Stimulated activated CD8-positive, alpha-beta memory T cell treated with anti-CD3 and anti-CD28 coated beads, Interleukin-15, amount 100 ng/mL, for 48 hours (primary cell): ENCODE data around the gene HBE1.
"Not testable (repeated sequence)": the region's sequence is repeated elsewhere in the genome, so short reads cannot be mapped to it uniquely, and the experiment has no call there.

Experiments
- DNase-seq, 2 donors: peaks; one replicate each; pipeline ENCODE4 v3.0.0-alpha.2; 2020; ENCODE audit warnings: low read depth in 2 of 2

HBE1 gene

GRCh38 chr11:5253440-5253839 lies 16.3 kb downstream of the HBE1 start:
- not testable (repeated sequence) for DNase-seq

DNA sequence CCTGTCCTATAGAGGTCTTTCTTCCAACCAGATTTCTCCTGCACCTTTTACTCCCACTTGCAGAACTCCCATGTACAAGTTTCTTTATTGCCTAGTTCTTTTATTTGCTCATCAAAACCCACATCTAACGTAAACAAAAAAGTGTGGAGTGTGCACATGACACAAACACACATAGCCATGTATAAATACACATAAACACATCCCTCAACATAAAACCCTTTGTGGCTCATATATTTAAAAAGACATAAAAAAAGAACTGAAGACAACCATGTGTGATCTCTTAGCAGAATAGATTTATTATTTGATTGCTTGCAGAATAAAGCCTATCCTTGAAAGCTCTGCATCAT lies 16.9 kb downstream of the HBE1 start:
- DNase-seq: no peak

DNA sequence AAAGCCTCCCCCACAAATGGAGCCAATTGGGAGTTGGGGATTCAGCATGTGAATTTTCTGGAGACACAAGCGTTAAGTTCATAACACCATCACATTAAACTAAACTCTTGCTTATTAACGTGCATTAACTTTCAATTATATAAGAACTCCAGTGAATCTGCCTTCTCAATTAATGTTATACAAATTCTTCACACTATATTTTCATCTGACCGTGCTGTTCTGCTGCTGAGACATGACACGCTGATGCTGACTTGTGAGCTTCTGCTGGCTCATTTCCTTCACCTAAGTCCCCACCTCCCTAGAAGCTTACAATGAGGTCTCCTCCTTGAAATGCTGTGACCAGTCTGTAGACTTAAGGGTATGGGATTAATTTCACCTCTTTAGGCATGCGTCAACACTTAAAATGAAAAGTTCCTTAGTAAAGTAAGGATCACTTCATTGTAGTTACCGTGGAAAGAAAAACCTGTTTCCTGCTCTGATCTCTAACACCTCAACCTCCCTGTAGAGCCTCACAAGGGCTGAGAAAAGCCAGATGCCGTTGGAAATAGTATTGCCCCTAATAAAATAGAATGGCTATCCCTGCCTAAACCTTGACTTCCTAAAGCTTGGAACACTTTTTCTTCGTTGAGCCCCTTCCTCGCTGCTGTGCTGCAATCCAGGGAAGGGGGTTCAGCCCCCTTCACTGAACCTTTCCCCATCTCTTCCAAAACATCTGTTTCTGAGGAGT lies 17.4 kb downstream of the HBE1 start:
- no peak for DNase-seq

DNA sequence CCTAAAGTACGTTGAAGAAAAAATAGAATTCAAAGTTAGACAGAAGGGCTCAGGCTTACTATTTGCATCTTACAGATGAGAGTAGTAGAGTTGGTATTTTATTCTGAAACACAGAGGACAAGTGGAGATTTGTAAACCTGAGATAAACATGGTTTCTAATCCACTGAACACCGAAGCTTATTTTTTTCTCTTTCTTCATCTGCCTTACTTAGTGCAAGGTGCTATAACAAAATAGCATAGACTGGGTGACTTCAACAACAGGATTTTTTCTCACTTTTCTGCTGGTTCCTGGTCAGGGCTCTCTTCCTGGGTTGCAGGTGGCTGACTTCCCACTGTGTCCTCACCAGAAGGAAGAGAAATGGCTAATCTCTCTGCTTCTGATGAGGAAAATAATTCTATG lies 18.0 kb downstream of the HBE1 start:
- DNase-seq: no peak

GRCh38 chr11:5250543-5251204 lies 19.1 kb downstream of the HBE1 start:
- DNase-seq: no peak

DNA sequence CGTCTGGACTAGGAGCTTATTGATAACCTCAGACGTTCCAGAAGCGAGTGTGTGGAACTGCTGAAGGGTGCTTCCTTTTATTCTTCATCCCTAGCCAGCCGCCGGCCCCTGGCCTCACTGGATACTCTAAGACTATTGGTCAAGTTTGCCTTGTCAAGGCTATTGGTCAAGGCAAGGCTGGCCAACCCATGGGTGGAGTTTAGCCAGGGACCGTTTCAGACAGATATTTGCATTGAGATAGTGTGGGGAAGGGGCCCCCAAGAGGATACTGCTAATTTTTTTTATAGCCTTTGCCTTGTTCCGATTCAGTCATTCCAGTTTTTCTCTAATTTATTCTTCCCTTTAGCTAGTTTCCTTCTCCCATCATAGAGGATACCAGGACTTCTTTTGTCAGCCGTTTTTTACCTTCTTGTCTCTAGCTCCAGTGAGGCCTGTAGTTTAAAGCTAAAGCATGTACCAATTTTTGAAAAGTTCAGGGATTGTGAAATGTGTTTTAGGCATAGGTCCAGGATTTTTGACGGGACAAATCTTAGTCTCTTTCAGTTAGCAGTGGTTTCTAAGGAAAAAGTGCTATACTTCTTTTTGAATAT lies 19.8 kb downstream of the HBE1 start, which contains the start of gene HBG1:
Gene HBG1, minus strand, starts transcription at position 51 of the 590 bp plus-strand sequence. CDS start 53 bp downstream, outside the sequence.
- not testable (repeated sequence) for DNase-seq

DNA sequence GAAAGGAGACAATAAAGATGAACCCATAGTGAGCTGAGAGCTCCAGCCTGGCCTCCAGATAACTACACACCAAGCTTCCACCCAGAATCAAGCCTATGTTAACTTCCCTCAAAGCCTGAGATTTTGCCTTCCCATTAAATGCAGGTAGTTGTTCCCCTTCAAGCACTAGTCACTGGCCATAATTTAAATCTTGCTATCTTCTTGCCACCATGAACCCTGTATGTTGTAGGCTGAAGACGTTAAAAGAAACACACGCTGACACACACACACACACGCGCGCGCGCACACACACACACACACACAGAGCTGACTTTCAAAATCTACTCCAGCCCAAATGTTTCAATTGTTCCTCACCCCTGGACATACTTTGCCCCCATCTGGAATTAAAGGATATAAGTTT lies 21.2 kb downstream of the HBE1 start:
- DNase-seq: not testable (repeated sequence)

- DNase-seq: no peak
Observed at GRCh38 chr11:5247472-5248192, 22.1 kb downstream of the HBE1 start.

- DNase-seq: no peak
Observed at GRCh38 chr11:5246772-5247471, 22.8 kb downstream of the HBE1 start.

DNA sequence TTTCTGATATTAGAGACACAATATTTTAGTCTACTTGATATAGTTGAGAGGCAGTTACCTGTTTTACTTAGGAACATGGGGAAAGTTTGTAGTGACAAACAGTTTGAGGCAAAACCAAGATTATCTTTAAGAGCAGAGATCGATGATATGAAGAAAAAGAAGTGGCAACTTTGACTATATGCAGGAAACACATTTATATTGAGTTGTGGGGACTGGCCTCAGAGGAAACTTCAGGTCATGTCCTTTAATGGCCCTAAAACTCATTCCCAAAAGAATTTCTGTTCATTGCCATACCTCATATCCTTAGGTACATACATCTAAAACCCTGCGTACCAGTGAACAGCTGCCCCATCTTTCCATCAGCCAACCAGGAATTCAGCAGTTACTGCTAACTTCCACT lies 24.6 kb downstream of the HBE1 start:
- DNase-seq: no peak

GRCh38 chr11:5243816-5244180 lies 25.9 kb downstream of the HBE1 start:
- DNase-seq: no peak

DNA sequence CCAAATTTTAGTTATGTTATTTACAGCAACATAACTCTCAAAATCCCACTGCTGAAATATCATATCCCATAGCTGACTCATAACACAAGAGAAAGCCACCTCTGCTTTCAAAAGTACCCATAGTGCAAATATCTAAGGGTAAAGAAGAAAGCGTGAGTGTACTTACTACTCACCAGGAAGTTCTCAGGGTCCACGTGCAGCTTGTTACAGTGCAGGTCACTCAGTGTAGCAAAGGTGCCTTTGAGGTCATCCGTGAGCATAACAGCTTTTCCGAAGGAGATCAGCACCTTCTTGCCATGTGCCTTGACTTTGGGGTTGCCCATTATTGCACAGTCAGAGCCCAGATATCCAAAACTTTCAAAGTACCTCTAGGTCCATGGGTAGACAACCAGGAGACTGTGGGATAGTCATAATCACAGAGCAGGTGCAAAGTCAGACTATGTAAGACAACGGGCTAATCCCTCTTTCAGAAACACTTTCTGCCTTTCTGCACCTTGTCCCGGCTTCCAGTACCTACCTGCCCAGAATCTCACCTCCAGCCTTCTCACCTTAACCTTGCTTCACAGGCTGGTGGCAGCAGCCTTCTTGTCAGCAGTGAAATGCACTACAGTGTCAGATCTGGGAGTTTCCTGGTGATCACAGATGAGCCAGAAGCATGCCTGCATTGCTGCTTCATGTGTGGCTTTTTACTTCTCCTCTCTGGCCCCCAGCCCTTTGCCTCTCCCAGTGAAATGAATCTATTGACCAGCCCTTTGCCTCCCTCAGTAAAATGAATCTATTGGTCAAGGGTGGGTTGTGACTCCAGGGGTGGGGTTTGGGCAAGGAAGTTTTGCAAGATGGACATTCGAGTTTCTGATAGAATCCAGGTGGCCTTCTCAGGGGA lies 26.6 kb downstream of the HBE1 start:
- DNase-seq: no peak

DNA sequence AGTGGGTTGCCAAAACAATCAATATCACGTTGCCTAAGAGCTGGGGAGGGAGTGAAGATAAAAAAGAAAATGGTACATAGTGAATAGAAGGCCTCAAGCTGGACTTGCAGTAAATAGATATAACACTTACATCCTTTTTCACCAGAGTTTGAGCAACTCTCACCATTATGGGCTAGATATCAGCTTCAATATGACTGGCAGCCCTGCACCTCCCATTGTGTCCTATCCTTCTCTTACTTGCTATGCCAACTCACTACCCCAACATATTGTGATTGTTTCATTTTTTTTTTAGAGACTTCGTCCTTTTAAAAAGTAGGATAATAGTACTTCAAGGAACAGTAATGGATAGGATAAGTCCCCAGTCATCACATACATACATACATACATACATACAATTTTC lies 27.5 kb downstream of the HBE1 start:
- no peak for DNase-seq

DNA sequence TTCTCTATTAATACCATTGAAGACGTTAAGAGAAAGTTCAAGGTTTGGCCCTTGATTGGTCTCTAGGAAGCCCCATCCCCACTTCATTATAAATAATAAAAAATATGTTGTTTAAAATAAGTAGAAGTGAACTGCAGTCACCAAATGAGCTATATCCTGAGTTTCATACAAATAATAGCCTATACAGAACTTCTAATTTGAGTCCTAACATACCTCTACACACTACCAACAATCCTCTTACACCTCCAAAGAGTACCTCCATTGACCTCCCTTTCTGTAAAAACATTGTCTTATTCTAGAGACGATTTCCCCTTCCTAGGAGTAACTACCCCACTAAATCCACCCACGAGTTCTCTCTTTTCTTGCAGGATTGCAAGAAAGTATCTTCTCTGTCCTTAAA lies 28.3 kb downstream of the HBE1 start:
- DNase-seq: no peak

DNA sequence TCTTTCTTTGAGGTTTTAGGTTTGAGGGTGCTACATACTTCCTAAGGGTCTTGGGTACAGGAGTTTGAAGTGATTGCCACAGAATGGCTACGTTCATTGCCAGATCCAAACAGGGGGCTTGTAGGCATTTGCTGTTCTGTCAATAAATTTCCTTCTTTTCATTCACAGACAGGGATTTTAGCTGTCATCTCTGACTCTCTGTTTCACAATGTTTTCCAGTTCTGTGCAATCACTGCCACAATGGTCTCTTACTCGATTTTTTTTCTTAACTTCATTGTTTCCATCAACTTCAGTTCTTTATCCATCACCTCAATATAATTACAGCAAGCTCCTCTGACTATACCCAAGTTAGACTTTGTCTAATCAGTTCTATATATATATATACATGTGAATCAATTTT lies 29.3 kb downstream of the HBE1 start:
- DNase-seq: no peak

- DNase-seq: no peak
Observed at GRCh38 chr11:5240056-5240455, 29.7 kb downstream of the HBE1 start.

DNA sequence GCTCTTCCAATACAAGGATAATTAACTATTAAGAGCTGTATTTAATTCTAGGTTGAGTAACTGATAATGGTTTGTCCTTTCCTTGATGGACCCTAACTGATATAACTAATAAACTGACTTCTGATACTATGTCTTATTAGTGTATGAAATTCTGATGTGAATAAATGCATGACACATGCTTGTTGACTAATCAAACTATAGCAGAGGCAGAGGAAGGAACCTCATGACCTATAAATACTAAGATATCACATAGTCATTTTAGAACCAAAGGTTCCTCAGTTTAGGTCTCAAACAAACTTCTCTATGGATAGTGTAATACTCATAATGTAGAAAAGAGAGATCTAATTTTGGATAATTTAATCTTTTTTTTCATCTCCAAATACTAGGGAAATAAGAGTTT lies 30.7 kb downstream of the HBE1 start:
- no peak for DNase-seq

DNA sequence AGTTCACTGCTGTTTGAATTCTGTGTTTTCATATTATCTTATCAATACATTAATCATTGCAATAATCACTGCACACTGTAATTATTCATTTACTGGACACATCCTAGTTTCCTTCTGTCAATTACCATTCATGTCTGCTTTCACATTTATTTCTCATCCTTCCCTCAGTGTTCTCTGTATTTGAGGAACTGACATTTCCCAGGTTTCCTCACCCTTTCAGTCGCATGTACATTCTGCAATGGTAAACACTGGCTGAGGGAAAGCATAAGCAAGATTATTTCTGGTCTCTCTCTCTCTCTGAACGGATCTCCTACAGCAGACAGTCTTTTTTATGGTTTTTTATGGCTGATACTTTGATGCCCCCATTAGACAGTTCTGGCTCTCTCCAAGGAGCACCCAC lies 31.3 kb downstream of the HBE1 start:
- DNase-seq: no peak

DNA sequence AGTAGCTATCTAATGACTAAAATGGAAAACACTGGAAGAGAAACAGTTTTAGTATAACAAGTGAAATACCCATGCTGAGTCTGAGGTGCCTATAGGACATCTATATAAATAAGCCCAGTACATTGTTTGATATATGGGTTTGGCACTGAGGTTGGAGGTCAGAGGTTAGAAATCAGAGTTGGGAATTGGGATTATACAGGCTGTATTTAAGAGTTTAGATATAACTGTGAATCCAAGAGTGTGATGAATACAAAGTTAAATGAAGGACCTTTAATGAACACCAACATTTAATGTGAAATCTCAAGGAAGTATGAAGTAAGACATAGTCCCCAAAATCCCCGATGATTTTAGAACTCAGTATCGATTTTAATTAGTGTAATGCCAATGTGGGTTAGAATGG lies 32.3 kb downstream of the HBE1 start:
- no peak for DNase-seq

GRCh38 chr11:5235364-5236095 lies 34.2 kb downstream of the HBE1 start:
- DNase-seq: no peak
